Mesodermal cell (in vitro differentiated cells): ENCODE data around the gene ZNF281.
A peak's percentile ranks its signal among the peaks of the same experiment; 100 is the strongest.

Experiments
- H3K27ac ChIP-seq: 2 replicates; pipeline ENCODE4 v1.7.0; 2013; ENCODE audit warnings: mild to moderate bottlenecking, low read depth, low read length, moderate library complexity; ENCODE audit not compliant: severe bottlenecking
- H3K36me3 ChIP-seq: 2 replicates; pipeline ENCODE4 v1.7.1; 2013; ENCODE audit warnings: mild to moderate bottlenecking, low read length, moderate library complexity; ENCODE audit not compliant: control insufficient read depth, insufficient read depth
- H3K4me1 ChIP-seq: one replicate; pipeline ENCODE4 v1.7.1; 2013; ENCODE audit warnings: mild to moderate bottlenecking, low read length; ENCODE audit not compliant: insufficient read depth, control insufficient read depth, poor library complexity, severe bottlenecking
- H3K4me3 ChIP-seq: 2 replicates; pipeline ENCODE4 v1.7.0; 2013; ENCODE audit warnings: low read length, control low read depth, mild to moderate bottlenecking; ENCODE audit not compliant: insufficient read depth, poor library complexity, severe bottlenecking; ENCODE audit errors: extremely low read depth
- H3K9me3 ChIP-seq: 2 replicates; pipeline ENCODE4 v1.7.1; 2013; ENCODE audit warnings: mild to moderate bottlenecking, low read length, moderate library complexity; ENCODE audit not compliant: control insufficient read depth
- WGBS, 2 experiments: methylation state at CpG; one replicate each; pipeline ENCODE4 v1.1.5; 2013; ENCODE audit warnings: missing lambda C conversion rate in 2 of 2; ENCODE audit not compliant: insufficient coverage in 2 of 2; 5-methylcytosine and 5-hydroxymethylcytosine counted together

ZNF281 gene

DNA sequence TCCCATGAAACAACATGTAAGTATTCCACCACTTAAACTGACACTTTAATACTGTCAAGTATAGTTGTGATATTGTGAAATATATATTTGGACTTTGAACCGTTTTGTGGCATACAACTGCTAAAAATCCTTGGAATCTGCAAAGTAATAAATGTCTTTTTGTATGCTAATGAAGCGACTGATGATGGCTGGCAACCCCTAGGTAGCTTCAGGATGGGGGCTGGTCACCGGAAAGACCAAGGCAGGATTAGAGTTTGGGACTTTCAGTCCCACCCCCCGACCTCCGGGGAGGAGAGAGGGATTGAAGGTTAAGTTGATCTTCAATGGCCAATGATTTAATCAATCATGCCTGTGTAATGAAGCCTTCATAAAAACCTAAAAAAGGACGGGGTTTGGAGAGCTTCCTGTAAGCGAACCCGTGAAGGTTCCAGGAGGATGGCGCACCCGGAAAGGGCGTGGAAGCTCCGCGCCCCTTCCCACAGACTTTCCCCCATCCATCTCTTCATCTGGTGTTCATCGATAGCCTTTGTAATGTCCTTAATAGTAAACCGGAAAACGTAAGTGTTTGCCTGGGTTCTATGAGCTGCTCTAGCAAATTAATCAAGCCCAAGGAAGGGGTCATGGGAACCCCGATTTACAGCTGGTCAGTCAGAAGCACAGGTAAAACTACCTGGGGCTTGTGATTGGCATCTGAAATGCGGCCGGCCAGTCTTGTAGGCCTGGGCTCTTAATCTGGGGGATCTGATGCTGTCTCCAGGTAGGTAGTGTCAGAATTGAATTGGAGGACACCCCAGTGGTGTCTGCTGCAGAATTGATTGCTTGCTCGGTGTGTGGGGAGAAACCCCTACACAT is 1.8 kb upstream of the ZNF281 start:
- WGBS, 2 experiments = 3 to 4% methylated on average over 12 of the region's 20 CpGs
- Histone ChIP-seq H3K4me1 (peaks cover 29% of the 10 kb centered on the region), H3K4me3 (peak overlapping the region; percentile 32), H3K27ac (no peak overlapping the region), H3K9me3 (no peaks in the 10 kb centered on the region), H3K36me3 (peaks cover 24% of the 10 kb centered on the region)

DNA sequence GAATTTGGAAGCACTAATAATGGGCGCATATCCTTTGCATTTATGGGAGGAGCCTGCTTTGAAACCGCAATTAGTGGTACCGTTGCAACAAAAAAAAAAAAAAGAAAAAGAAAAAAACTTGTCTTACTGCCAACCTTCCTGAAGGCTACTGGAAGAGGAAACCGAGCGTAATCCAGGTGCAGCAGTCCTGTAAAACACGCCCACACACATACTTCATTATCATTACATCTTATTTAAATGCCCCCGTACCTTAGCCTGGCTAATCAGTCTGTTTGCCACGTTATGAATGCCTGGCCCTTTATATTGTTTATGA is 686 bp upstream of the ZNF281 start:
- H3K4me3 ChIP-seq = peak overlapping the region; percentile 88
- WGBS, 2 experiments = 0 to 18% methylated on average over 5 to 6 of the region's 8 CpGs
- H3K36me3 ChIP-seq = peaks cover 34% of the 10 kb centered on the region
- H3K9me3 ChIP-seq = no peaks in the 10 kb centered on the region
- no peak overlapping the region for H3K27ac ChIP-seq
- H3K4me1 ChIP-seq = peaks cover 19% of the 10 kb centered on the region

DNA sequence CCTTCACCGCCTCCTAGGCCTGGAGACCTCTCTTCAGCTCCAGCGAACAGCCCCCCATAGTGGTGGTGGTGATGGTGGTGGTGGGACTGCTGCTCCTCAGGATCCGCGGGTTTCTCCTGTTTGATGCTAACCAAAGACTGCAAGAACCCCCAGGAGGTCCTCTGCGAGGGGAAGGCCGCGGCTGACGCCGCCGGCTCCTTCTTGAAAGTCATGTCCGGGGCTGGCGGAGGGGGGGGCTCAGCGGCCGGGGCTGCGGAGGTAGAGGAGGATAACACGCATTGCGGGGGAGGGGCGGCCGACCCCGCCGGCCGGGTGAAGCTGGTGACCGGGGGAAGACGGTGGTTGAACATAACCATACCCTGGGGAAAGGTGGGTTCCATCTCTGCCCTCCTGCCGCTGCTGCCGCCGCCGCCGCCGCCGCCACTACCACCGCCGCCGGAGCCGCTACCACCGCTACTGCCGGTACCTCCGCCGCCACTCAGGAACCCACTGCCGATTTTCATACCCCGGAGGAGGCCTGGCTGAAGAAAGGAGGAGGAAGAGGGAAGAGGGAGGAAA is 554 bp downstream of the ZNF281 start:
- H3K27ac ChIP-seq = peak overlapping the region; percentile 58
- peak overlapping the region; percentile 88 for H3K4me3 ChIP-seq
- 0% methylated on average over 7 to 22 of the region's 41 CpGs for WGBS, 2 experiments
- H3K36me3 ChIP-seq = peaks cover 46% of the 10 kb centered on the region
- no peaks in the 10 kb centered on the region for H3K9me3 ChIP-seq
- peaks cover 17% of the 10 kb centered on the region for H3K4me1 ChIP-seq

DNA sequence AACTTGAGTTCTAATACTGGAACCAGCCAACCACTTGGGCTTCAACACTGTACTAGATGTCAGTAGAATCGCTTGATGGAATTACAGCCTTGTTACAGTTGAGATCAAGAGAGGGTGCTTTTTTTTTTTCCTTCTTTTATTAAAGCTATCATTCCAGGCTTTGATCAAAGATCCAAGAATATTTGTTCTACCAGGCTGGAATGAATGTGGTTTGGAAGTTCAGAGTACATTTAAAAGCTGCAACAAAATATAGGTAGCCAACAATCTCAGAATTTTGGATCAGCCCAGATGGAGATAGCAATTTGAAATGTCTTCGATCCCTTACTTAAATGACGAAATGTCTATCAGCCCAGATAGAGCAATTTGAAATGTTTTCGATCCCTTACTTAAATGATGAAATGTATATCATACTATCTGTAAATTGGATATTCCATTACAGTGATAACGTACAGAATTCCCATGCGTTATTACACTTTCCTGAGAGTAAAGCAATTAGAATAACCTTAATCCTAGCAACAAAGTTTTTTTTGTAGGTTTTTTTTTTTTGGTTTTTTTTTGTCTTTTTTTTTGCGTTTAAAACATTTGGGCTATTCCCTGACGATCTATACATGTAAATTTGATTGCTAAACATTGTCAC is 3.6 kb downstream of the ZNF281 start:
- 86% methylated on average over 2 of the region's 8 CpGs; no CpG with 5 or more reads in 1 of the 2 experiments for WGBS, 2 experiments
- H3K36me3 ChIP-seq = peaks cover 55% of the 10 kb centered on the region
- H3K9me3 ChIP-seq = no peaks in the 10 kb centered on the region
- H3K4me1 ChIP-seq = peaks cover 17% of the 10 kb centered on the region
- H3K27ac ChIP-seq = no peak overlapping the region
- H3K4me3 ChIP-seq = peak overlapping the region; percentile 15

DNA sequence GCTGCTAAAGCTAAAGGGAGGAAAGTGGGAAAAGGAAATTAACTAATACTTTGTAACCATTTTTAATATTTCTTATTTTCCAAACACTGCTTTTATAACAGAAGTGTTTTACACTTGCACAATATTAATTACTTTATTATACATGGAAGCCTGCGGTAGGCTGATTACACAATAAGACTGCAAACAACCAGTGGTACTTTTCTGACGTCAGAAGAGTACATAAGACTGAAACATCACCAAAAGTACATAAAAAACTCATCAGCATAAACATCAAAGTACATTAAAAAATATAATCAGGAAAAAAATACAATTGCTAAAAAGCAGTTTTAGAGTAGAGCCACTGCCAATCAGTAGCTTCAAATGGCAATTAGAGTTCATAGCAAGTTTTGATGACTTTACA is 4.6 kb downstream of the ZNF281 start:
- peaks cover 17% of the 10 kb centered on the region for H3K4me1 ChIP-seq
- WGBS, 2 experiments = no CpG with 5 or more reads among the region's 2 CpGs
- H3K27ac ChIP-seq = no peak overlapping the region
- no peaks in the 10 kb centered on the region for H3K9me3 ChIP-seq
- peaks cover 55% of the 10 kb centered on the region for H3K36me3 ChIP-seq
- peak overlapping the region; percentile 15 for H3K4me3 ChIP-seq

DNA sequence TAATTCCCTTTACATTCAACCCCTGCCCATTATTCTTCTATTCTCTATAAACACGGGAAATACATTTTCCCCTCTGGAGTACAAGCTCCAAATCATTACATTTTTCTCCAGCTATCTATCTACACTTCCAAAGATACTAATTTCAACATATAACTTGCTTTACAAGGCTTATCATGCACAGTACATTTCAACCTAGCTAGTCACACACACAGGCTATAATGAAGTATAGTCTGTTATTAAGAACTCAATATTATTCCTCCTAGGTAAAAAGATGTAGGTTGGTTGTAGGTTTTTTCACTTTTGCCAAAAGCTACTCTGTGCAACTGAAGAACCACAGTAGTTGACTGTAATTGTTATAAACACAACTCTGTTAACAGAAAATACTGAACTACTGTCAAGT is 8.1 kb downstream of the ZNF281 start:
- Histone ChIP-seq H3K27ac (no peak overlapping the region), H3K36me3 (peaks cover 32% of the 10 kb centered on the region), H3K4me1 (no peaks in the 10 kb centered on the region), H3K4me3 (no peak overlapping the region), H3K9me3 (no peaks in the 10 kb centered on the region)
- WGBS, 2 experiments = 100% methylated on average over 1 of the region's 1 CpG

DNA sequence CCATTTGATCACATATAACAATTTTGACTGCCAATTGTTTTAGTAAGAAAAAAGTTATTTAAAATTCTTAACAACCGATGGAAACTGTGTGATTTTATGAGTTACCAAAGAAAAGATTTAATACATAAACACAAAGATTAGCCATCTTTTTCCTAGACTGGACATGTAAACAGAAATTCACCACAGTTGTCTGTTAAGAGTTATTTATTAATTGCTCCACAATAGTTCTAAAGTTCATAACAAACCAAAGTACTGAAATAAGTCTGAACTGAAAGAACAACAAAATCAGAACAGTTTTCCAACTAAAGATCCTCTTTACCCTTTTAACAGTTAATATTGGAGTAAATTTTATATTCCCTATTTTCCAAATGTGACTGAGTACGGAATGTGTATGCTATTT is 8.6 kb downstream of the ZNF281 start:
- no peak overlapping the region for H3K4me3 ChIP-seq
- peaks cover 28% of the 10 kb centered on the region for H3K36me3 ChIP-seq
- no peaks in the 10 kb centered on the region for H3K4me1 ChIP-seq
- no peaks in the 10 kb centered on the region for H3K9me3 ChIP-seq
- 100% methylated on average over 1 of the region's 2 CpGs; no CpG with 5 or more reads in 1 of the 2 experiments for WGBS, 2 experiments
- no peak overlapping the region for H3K27ac ChIP-seq

DNA sequence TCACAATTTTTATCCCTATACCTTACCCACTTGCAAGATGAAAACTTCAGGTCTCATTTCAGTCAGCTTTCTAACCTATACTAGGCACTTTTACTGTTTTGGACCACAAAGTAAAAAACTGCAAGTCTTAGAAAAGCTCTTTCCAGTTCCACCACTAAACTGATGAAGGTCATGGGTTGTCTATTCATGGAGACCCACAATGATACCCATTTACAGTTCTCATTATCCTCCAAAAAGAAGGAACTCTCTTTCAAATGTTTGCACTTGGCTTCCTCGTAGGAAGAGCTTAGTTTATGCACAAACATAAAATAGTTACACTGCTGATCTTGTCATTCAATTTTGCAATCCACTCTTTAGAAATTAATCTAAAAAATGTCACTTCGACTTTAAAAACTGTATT is 9.3 kb downstream of the ZNF281 start:
- Histone ChIP-seq H3K4me3 (no peak overlapping the region), H3K36me3 (peaks cover 21% of the 10 kb centered on the region), H3K27ac (no peak overlapping the region), H3K4me1 (no peaks in the 10 kb centered on the region), H3K9me3 (no peaks in the 10 kb centered on the region)
- 83 to 91% methylated on average over 1 of the region's 2 CpGs for WGBS, 2 experiments

DNA sequence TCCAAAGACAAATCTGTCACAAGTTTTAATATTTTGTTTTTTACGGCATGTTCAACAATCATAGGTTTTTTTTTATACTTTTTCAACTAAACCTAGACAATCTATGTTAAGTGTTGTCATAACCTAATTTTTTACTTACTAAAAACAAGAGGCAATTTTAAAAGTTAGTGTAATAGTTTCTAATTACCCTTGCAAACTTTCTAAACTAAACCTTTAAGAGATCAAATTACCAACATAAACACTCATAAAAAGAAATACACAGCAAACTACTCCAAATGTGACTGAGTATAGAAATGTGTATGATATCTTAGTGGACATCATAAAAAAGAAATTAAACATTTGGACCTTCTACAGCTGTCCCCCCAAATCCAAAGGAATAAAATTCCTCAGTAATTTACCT is 10.0 kb downstream of the ZNF281 start:
- H3K4me1 ChIP-seq = no peaks in the 10 kb centered on the region
- H3K36me3 ChIP-seq = peaks cover 14% of the 10 kb centered on the region
- no CpG with 5 or more reads among the region's 1 CpG for WGBS, 2 experiments
- no peak overlapping the region for H3K4me3 ChIP-seq
- no peaks in the 10 kb centered on the region for H3K9me3 ChIP-seq
- H3K27ac ChIP-seq = no peak overlapping the region

DNA sequence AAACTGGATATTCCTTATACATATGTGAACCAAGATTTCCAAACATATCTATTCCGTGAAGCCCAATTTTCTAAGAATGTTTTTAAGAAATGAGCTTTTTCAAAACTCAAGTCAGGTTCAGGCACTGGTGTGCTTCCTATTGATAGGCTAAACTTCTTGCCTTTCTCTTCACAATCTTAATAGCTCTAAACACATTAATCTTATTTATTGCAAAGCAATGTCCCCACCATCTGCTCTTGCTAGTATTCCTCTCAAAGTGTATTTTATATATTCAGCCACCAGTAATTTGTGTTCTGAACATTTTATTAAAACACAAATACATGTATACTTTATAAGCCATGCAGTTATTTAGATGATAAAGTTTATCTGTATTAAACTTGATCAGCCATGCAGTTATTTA is 11.5 kb downstream of the ZNF281 start:
- peaks cover 9% of the 10 kb centered on the region for H3K36me3 ChIP-seq
- H3K4me1 ChIP-seq = no peaks in the 10 kb centered on the region
- no peaks in the 10 kb centered on the region for H3K9me3 ChIP-seq
- 100% methylated on average over 1 of the region's 1 CpG; no CpG with 5 or more reads in 1 of the 2 experiments for WGBS, 2 experiments
- no peak overlapping the region for H3K4me3 ChIP-seq
- H3K27ac ChIP-seq = no peak overlapping the region
